Dermis microvascular lymphatic vessel endothelial cell (primary cell): Measurements from ENCODE around the gene LEO1. TPM values are rescaled to one million over a fixed set of nuclear protein-coding genes. Genes with fewer than 3 reads are reported as not detected.
A peak's percentile ranks its signal among the peaks of the same experiment; 100 is the strongest.

Experiments used
- DNase-seq, 2 donors: peaks; one replicate each; pipeline versions ENCODE4 v3.0.0 to v3.0.0-alpha.2; 2010; ENCODE audit warnings: low read depth in 2 of 2
- total RNA-seq: library from RNA; depleted of rRNA; stranded (reverse); fragments of >200 nt; gene quantifications from 2 replicates; pipeline ENCODE4 v1.2.1, GENCODE V29; 2014

Gene LEO1
- total RNA-seq, 1 donor from 2014 or later = 19.9 TPM

DNA sequence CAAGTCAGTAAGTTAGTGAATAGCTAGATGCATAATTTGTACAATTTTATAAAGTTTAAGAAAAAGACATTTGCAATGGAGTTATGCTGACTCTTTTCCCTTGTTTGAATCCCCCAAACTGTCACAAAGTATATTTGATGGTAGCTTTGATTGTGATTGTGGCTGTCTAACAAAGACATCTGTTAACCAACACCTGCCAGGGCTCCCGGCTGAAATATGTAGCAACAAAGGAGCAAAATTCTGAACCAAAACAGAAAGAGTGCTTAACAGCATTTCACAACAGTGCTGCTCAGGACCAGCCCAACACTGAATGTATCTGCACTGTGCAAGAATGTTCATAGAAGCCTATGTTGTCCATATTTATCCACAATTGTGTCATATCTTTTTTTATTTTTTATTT, 39.4 kb downstream of the LEO1 start:
- no peak for DNase-seq

DNA sequence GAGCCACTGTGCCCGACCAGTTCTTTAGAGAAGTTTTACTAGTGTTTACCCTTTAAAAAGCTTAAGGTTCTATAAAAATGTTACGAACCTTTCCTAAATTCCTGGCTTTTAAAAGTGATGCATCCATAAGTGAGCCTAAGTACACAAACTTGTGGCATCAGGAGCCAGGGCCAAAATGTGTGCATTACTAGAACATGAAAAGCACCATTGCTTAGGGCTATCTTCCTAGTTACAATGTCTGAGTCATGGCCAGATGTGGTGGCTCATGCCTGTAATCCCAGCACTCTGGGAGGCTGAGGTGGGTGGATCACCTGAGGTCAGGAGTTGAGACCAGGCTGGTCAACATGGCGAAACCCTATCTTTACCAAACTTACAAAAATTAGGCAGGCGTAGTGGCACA, 39.9 kb downstream of the LEO1 start:
- DNase-seq = no peak

DNA sequence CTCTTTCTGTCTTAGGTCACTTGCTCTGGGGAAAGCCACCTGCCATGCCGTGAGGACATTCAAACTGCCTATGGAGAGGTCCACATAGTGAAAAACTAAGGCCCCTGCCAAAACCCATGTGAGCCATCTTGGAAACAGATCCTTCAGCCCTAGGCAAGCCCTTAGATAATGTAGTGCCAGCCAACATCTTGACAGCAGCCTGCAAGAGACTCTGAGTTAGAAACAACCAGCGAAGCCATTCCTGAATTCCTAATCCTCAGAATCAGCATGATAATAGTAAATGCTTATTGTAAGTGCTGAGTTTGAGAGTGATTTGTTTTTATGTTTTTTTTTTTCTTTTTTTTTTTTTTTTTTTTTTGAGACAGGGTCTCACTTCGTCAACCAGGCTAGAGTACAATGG, 40.6 kb downstream of the LEO1 start:
- DNase-seq = no peak

DNA sequence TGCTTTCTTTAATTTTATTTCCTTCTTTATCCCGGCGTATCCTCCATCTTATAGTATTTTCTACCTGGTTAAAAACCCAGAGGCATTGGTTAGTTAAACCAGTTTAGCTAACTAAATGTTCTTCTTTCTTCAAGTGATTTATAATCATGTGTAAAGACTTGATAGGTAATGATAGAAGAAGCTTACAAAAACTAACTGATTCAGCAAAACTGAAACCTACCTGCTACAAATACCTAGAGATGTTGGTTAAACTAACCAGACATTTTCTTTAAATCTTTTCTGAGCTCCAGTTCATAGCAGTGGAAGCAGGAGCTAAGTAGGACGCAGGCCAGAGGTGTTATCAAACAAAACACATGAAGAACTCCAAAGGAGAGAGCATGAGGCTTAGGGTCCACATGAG, 44.8 kb downstream of the LEO1 start:
- no peak for DNase-seq

DNA sequence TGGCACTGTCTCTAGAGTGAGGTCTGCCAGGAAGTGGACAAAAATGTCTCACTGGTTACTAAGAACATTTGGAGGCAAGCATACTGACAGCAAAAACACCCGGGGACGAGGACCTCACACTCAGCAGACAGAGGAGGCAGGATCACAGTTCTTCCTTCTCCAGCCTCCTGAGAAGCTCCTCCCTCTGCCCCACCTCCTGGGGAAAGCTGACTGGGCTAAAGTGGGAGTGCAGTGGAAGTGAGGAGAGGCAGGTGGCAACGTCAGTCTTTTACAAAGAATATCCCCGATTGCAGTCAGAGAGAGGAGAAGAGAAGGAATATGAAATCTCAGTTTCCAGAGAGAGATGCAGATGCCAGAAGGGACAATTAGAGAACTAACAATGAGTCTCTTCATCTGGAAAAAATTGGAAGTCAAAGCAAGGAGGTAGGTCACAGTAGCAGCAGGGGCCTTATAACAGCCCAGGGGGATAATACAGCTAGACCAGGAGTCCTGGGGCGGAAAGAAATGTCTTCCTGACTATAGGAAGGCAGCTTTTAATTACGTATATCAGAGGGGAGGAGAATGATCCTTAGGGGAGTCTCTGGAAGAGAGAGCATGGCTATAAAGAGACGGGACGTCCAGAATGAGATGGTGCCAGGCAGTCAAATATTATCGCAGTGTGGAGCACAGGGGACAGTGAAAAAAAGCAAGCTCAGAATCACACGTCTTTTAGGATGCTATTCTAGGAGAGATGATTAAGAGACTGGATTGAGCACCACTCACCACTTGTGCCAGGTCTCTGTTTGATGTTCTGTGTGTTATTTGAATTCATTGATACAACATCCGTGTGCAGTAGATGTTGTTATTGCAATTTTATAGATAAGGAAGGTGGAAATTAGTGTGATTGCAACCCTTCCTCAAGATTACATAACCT, 47.2 kb downstream of the LEO1 start:
- no peak for DNase-seq

DNA sequence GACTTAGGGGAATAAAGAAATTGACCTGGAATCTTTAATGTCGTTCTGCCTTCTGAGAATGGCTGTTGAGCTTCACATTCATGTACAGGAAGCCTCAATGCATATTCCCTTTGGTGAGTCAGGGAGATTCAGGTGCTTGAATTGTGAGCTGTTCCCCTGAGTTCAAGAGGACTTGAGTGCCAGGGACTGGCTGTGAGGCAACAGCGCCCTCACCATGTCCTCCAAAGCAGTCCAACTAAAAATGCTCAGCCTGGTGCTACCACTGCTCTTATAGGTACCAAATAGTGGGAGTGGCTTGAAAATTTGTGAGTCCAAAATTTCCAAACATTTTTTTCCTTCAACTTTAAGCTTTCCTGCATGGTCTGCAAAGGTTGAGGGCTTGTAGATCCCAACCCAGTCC, 54.1 kb downstream of the LEO1 start:
- peak in 1 of 2 donors; percentile 69 for DNase-seq

DNA sequence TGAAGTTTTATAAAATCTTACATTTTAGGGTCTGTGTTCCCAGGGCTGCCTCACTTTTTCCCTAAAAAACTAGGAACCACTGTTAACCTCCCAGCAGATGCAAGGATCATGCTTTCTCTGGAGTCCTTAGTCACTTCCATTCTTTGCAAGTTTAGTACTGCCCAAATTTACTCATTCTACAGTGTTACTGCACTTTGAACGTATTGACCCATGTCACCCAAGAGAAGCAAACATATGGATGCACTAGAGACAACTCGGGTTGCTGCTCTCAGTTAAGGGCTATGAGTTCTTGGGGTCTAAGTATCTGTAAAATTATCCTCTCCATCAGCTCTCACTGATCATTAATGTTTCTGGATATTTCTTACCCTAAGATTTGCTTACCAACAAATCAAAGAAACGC, 59.0 kb downstream of the LEO1 start:
- no peak for DNase-seq

DNA sequence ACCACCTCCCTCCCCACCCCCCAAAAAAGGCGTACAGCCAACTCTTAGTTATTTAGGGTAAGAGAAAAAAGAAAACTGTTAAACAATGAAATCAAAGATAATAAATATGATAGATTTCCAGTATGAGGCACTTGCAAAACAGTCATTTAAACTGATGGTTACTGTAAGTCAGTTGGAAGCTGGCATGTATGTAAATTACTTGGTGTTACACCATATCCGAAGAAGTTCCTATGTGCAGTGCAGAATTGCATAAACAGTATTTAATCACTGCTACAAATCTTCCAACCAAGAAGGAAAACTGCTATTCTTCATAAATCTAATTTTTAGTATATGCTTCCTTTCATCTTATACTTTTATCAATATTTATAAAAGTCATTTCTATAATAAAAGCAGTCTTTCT, 62.0 kb downstream of the LEO1 start:
- no peak for DNase-seq

DNA sequence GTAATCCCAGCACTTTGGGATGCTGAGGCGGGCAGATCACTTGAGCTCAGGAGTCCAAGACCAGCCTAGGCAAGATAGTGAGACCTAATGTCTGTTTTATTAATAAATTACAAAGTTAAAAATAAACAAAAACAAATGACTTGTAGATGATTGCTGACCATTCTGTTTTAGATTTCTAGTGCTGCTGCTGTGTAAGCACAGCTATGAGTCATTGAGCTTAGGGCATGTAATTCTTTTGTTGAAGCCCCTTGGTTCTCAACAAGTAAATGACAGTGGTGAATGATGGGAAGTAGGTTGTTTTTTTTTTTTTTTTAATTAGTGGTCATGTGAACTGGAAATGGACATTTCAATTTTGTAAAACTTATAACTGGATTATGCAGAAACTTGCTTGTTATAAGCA, 63.3 kb downstream of the LEO1 start:
- peak; percentile 3 to 64 for DNase-seq

DNA sequence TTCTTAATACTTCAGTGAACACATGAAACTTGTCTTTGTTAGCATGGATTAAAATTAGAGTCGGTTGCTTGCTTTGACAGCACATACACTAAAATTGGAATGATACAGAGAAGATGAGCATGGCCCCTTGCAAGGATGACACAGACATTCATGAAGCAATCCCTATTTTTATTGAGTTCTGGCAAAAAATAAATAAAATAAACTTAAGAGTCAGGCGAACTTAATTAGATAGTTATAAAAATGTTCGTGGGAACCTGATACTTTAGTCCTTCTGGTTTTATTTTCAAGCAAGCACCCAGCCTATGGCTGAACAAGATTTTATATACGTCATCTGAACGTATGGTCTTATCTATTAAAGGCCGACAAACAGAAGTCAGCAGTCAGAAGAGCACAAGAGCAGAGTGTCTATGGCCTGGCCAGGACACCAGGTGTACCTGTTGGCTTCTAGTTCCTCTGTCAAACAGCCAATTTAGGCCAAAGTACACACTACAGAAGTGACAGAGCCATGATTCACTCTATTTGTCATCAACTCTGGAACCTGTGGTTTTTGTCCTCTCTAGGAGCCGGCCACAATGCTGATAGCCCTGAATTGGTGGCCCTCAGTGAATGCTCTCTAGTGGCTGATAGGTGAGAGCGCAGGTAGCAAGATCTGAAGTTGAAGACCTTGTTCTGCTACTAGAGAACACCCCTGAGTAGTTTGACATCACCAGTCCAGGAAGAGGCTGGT, 64.3 kb downstream of the LEO1 start:
- peak in 1 of 2 donors; percentile 38 for DNase-seq

DNA sequence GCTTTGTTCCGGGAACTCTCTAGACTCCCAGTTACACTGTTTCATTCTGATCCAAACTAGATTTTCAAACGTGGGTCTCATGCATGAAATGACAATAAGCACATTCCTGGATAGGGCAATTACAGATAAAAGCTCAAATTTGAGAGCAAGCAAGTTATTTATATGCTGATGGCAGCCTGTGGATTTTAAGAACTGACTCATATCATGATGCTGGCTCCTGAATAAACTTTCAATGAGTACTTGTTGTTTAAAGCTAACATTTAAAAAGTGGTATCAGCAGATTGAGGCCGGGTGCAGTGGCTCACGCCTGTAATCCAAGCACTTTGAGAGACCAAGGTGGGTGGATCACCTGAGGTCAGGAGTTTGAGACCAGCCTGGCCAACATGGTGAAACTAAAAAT, 66.6 kb downstream of the LEO1 start:
- no peak for DNase-seq

DNA sequence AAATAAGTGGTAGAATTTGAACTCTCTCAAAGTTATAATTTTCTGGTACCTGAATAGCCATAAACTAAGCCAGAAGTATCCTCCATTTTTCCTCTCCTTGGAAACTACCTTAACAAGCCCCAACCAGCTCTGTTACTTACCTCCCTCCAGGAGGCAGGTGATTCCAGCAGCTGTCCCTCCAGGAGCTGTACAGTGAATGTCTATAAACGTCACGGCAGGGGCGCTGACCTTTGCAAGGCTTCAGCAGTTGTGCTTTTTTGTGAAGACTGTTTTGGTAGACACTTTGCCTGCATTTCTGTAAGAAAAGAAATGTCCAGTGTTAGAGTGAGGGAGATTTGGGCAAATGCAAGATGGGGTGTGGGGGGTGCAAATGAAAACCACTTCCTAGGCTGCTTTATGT, 67.2 kb downstream of the LEO1 start:
- DNase-seq = no peak

DNA sequence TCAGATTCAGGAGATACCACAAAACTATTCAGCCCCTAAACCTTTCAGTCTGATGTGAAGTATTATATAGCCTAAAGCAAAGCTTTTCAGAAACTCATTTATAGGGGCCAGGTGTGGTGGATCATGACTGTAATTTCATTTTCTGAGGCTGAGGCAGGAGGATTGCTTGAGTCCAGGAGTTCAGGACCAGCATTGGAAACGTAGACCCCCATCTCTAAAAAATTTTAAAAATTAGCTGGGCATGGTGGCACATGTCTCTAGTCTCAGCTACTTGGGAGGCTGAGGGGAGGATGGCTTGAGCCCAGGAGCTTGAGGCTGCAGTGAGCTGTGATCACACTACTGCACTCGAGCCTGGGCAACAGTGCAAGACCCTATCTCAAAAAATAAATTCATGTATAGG, 82.1 kb downstream of the LEO1 start:
- DNase-seq = no peak

DNA sequence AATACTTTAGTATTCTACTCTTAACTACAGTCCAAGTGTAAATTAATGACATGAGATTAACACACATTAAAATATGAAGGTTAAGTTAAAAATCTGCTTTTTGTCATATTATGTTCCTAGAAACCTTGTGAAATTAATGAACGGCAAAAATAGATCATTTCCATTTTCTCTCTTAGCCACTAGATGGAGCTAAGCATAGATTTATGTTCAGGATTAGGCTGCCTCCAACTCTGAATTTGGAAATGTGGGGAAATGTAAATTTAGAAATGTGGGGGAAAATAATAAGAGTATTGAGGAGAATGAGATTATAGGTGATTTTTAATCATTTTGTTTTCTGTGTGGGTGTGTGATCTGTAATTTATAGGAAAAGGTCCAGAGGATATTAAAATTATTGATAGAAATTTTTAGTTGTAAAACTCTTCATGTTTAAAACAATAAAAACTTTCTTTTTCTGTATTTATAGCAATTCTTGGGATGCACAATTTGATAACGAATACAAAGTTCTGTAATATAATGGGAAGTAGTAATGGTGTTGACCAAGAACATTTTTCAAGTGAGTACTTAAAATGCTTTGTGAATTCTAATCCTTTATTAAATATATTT, 82.9 kb downstream of the LEO1 start:
- peak in 1 of 2 donors; percentile 35 for DNase-seq

Other genes starting within 250 kb of the LEO1 start
- gene LYSMD2, start 234.1 kb downstream of the LEO1 start, total RNA-seq = 16.4 and 23.9 TPM in 2 replicates
- gene TMOD2, start 220.2 kb downstream of the LEO1 start, total RNA-seq = 19.1 and 37.3 TPM in 2 replicates
- 48.3 and 59.4 TPM in 2 replicates for gene TMOD3, start 142.1 kb downstream of the LEO1 start, total RNA-seq
- 32.7 and 43.6 TPM in 2 replicates for gene MAPK6, start 47.4 kb upstream of the LEO1 start, total RNA-seq
- 0.51 and 2.4 TPM in 2 replicates for gene BCL2L10, start 141.0 kb upstream of the LEO1 start, total RNA-seq
- 30.9 and 49.3 TPM in 2 replicates for gene GNB5, start 219.6 kb upstream of the LEO1 start, total RNA-seq